AG10803 (cell line): ENCODE measurements around the gene CST3.
A peak's percentile ranks its signal among the peaks of the same experiment; 100 is the strongest.
"Not testable (repeated sequence)": the region's sequence is repeated elsewhere in the genome, so short reads cannot be mapped to it uniquely, and the experiment has no call there.

Experiments
- DNase-seq: peaks from one replicate; pipeline ENCODE4 v3.0.0; 2010; ENCODE audit warnings: low read depth
- H3K4me3 ChIP-seq: 2 replicates; pipeline ENCODE4 v1.5.1; 2011; ENCODE audit warnings: mild to moderate bottlenecking, low read length, control low read depth
- TF ChIP-seq, protein P1 (sequence below): conservative IDR thresholded peaks from 2 replicates; pipeline ENCODE4 v1.5.1; 2011; ENCODE audit warnings: mild to moderate bottlenecking, low read length, control low read depth, inconsistent platforms

Gene CST3

GRCh38 chr20:23638309-23638708 is 554 bp upstream of the CST3 start:
- TF ChIP-seq, protein P1, sequence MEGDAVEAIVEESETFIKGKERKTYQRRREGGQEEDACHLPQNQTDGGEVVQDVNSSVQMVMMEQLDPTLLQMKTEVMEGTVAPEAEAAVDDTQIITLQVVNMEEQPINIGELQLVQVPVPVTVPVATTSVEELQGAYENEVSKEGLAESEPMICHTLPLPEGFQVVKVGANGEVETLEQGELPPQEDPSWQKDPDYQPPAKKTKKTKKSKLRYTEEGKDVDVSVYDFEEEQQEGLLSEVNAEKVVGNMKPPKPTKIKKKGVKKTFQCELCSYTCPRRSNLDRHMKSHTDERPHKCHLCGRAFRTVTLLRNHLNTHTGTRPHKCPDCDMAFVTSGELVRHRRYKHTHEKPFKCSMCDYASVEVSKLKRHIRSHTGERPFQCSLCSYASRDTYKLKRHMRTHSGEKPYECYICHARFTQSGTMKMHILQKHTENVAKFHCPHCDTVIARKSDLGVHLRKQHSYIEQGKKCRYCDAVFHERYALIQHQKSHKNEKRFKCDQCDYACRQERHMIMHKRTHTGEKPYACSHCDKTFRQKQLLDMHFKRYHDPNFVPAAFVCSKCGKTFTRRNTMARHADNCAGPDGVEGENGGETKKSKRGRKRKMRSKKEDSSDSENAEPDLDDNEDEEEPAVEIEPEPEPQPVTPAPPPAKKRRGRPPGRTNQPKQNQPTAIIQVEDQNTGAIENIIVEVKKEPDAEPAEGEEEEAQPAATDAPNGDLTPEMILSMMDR, result no peak
- no peak overlapping the region for H3K4me3 ChIP-seq
- DNase-seq, result no peak

GRCh38 chr20:23636908-23637281 is 860 bp downstream of the CST3 start:
- peak overlapping the region; percentile 75 for H3K4me3 ChIP-seq
- no peak for DNase-seq
- TF ChIP-seq, protein P1, result no peak

DNA sequence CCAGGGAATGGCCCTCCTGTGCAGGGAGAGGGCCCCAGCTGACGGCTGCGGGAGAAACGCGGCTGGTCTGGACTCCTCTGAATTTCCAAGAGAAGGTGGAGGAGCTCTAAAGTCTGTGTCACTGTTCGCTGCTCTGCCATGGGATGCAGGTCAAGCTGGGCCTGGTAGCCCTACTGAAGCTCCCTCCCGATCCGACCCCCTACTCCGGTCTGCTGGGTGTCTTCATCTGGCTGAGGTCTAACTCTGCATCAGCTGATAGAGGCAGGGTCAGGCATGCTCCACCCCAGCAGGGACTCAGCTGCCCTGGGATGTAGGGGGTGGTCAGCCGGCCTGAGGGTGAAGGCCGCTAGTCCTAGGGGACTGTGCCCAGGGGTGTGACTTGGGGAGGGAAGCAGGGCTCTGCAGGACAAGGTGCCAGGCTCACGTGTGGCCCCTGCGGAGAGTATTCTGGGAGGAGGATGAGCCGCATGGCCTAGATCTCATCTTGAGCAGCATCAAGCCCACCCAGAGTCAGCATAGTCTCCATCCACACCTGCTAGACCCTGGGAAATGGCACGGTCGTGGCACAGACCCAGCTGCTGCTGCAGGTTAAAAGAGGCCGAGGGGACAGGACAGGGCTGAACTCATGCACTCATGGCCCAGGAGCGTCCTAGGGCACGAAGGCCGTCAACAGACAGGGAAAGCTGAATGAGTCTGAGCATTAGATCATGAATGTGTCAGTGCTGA is 1.4 kb downstream of the CST3 start:
- TF ChIP-seq, protein P1, result no peak
- no peak for DNase-seq
- H3K4me3 ChIP-seq, result peak overlapping the region; percentile 75

DNA sequence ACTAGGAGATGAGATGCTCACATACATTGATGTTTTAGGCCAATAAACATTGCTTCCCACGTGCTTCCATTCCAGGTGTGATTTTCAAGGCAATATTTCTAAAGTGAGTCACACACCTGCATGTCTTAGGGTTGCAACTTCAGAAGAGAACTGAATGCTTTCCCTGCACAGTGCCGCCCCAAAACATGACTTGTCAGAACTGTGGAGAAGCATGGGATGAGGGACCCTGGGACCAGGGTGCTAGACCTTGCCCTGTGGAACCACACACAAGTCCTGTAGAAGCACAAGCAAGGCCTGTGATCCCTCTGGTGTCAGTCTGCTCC is 2.0 kb downstream of the CST3 start:
- not testable (repeated sequence) for H3K4me3 ChIP-seq, DNase-seq

DNA sequence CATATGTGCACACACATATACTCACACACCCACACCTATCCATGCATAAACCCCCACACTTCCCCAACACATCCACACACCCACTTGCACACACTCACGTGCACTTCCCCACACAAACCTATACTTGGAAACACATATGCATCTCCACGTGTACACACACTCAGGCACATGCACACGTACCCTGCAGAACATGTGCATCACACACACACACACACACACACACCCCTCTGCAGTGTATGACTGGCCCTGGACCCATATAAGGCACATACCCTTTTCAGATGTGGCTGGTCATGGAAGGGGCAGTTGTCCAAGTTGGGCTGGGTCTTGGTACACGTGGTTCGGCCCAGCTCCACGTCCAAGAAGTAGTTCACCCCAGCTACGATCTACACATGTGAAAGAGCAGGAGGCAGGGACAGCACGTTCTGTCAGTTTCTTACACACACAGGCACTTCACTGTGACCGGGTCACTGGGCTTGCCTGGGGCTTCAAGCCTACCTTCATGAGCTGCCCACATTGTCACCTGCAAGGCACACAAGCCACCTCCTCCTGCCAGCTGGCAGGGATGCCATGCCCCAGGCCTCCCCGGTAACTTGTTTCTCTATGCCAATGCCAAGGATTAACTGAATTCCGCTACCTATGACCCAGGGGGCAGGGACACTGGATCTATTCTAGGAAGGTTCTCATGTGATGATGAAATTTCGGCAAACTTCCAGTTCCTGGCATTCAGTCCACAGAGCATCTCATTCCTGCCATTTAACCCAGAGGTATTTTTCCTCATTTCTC is 2.6 kb downstream of the CST3 start:
- peak; percentile 29 for DNase-seq
- no peak overlapping the region for H3K4me3 ChIP-seq
- TF ChIP-seq, protein P1, result no peak

DNA sequence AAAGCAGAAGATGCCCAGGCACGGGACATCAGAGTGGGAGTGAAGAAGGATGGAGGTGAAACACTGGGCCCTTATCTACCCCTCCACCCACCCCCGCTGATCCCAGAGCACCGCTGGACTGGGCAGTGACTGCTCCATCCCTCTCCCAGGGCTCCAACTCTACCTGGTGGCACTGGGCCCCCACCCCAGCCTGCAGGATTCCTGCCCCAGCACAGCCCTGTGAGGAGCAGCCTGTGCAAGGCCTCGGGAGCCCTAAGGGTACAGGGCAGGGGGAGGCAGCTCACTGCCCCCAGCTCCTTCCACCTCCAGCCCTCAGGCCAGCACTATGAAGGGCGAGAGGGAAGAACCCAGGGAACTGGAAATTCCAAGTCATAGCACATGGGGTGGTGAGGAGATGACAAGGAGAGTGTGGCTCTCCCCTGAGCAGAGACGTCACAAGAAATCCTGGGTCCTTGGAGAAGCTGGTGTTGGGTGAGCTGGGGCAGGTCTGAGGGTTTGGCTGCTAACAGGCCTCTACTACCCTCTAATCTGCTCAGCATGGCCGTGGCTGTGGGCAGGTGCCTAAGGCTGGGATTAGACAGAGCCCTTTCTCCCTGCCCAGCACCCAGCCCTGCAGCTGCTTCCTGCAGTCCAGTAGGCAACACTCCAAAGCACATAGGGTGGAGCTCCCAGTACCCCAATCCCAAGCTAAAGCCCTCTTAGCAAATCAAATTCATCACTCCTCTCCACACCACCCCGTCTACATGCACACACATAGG is 3.5 kb downstream of the CST3 start:
- DNase-seq, result no peak
- TF ChIP-seq, protein P1, result no peak
- H3K4me3 ChIP-seq, result no peak overlapping the region

DNA sequence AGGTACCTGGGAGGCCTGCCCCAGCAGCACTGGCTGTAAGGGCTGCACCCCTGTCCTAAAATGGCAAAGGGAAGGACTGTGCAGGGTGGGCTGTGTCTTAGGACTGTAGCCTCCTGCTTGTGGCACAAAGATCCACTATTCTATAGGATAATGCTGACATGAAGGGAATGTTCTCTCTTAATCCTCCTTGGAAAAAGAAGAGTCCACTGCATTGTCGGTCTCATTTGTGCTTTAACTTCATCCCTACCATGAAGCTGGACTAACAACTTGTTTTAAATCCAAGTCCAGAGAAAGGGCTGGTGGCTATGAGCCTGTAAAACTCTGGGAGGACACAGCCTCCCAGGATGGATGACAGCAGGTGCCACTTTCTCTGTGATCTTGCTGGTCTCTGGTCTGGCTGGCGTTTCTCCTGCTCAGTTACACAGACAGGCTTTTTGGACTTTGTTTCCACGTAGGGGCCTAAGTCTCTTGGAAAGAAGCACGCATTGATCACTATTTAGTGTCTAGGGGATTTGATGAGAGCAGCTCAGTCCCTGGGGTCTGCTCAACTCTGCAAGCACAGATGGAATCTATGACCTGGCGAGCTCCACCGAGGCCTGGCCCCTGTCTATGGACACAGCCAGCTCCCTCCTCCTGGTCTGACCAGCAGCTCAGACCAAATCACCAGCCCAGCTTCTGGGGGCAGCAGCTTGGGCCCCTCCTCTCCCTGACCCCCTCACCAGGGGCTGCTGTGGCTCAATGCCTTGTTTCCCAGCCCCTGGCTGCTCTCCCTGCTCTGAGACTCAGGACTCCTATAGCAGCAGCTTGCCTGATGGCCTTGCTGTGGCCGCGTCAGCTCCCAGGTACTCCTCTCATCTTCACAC is 4.8 kb downstream of the CST3 start:
- H3K4me3 ChIP-seq, result no peak overlapping the region
- DNase-seq, result no peak
- TF ChIP-seq, protein P1, result no peak
